HG03442 (cell line): Measurements from ENCODE around the gene SVOPL.
"Not testable (repeated sequence)": the region's sequence is repeated elsewhere in the genome, so short reads cannot be mapped to it uniquely, and the experiment has no call there.

Experiments used
- ATAC-seq: cut with Tn5 transposase; IDR thresholded peaks from one replicate; pipeline ENCODE4 v1.9.1; 2021; ENCODE audit warnings: mild to moderate bottlenecking, moderate library complexity; ENCODE audit not compliant: unreplicated experiment

The SVOPL gene

GRCh38 chr7:138705167-138705566 is 4.0 kb upstream of the SVOPL start:
- ATAC-seq = no peak

GRCh38 chr7:138701537-138701923 is 368 bp upstream of the SVOPL start:
- no peak for ATAC-seq

- ATAC-seq = no peak
Observed at GRCh38 chr7:138699661-138700060, 1.5 kb downstream of the SVOPL start.

GRCh38 chr7:138698281-138698680 is 2.9 kb downstream of the SVOPL start:
- no peak for ATAC-seq

- no peak for ATAC-seq
Observed at GRCh38 chr7:138697535-138698182, 3.5 kb downstream of the SVOPL start.

- not testable (repeated sequence) for ATAC-seq
Observed at GRCh38 chr7:138695776-138696175, 5.4 kb downstream of the SVOPL start.

GRCh38 chr7:138695106-138695505 is 6.1 kb downstream of the SVOPL start:
- no peak for ATAC-seq

- no peak for ATAC-seq
Observed at GRCh38 chr7:138691178-138691577, 10.0 kb downstream of the SVOPL start.

- ATAC-seq = no peak
Observed at GRCh38 chr7:138690495-138690894, 10.7 kb downstream of the SVOPL start.

- not testable (repeated sequence) for ATAC-seq
Observed at GRCh38 chr7:138688037-138688436, 13.1 kb downstream of the SVOPL start.

- no peak for ATAC-seq
Observed at GRCh38 chr7:138684340-138684739, 16.8 kb downstream of the SVOPL start.

GRCh38 chr7:138679793-138680192 is 21.4 kb downstream of the SVOPL start:
- ATAC-seq = no peak

GRCh38 chr7:138670594-138670993 is 30.6 kb downstream of the SVOPL start:
- ATAC-seq = no peak

GRCh38 chr7:138669364-138669763 is 31.8 kb downstream of the SVOPL start:
- ATAC-seq = no peak

GRCh38 chr7:138668946-138669345 is 32.2 kb downstream of the SVOPL start:
- ATAC-seq = no peak

- ATAC-seq = no peak
Observed at GRCh38 chr7:138668229-138668596, 32.9 kb downstream of the SVOPL start.

- no peak for ATAC-seq
Observed at GRCh38 chr7:138667535-138668228, 33.5 kb downstream of the SVOPL start.

GRCh38 chr7:138666385-138666784 is 34.8 kb downstream of the SVOPL start:
- no peak for ATAC-seq

GRCh38 chr7:138665669-138666140 is 35.5 kb downstream of the SVOPL start:
- no peak for ATAC-seq

GRCh38 chr7:138665249-138665648 is 35.9 kb downstream of the SVOPL start:
- ATAC-seq = no peak

GRCh38 chr7:138663725-138664710 is 37.1 kb downstream of the SVOPL start:
- ATAC-seq = no peak

GRCh38 chr7:138662991-138663320 is 38.2 kb downstream of the SVOPL start:
- ATAC-seq = no peak
